Renal cortex interstitium (tissue), 11 donors: Measurements from ENCODE around the gene LTBP1. TPM values are rescaled to one million over a fixed set of nuclear protein-coding genes. Genes with fewer than 3 reads are reported as not detected.
A peak's percentile ranks its signal among the peaks of the same experiment; 100 is the strongest.

ENCODE experiments used
- DNase-seq, 11 donors: peaks; one replicate each; pipeline ENCODE4 v3.0.0-alpha.2; 2013; ENCODE audit warnings: low read depth in 9 of 11, low spot score in 4 of 11; ENCODE audit errors: extremely low read depth in 1 of 11
- polyA plus RNA-seq, 3 donors: library from polyadenylated mRNA; unstranded; fragments of 120-200 nt; gene quantifications; one replicate each; pipeline ENCODE4 v1.2.1, GENCODE V29; 2013; ENCODE audit not compliant: insufficient read length in 3 of 3

LTBP1 gene
- polyA plus RNA-seq, 3 donors: 64.5 to 92.8 (median 82.8) TPM

DNA sequence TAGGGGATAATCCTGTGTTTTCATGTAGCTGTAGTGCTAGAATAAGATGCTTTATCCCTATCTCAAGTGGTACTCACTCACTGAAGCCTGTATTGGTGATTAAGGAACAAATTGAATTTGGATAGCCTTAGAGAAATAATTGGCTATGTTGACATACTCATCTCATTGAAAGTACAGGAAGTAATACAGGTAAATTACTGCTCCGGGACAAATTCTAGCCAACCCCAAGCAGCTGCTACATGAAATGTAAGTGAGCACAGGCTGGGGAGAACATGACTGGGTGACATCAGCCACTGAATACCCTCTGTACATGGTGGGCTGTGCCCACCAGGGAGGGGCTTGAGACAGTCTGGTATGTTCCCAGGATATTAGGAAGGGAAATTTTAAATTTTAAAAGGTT, 341.3 kb downstream of the LTBP1 start:
- DNase-seq: no peak

DNA sequence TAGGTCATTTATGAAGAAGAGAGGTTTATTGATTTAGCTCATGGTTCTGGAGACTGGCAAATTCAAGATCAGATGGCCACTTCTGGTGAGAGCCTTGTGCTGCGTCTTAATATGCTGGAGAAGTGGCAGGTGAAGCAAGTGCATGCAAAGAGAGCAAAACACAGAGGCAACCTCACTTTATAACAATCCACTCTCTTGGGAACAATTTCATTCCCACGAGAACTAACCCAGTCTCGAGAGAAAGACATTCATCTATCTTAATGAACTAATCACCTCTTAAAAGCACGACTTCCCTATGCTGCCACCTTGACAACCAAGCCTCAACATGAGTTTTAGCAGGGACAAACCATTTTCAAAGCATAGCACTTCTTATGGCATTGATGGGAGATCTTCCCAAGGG, 343.2 kb downstream of the LTBP1 start:
- DNase-seq: no peak

DNA sequence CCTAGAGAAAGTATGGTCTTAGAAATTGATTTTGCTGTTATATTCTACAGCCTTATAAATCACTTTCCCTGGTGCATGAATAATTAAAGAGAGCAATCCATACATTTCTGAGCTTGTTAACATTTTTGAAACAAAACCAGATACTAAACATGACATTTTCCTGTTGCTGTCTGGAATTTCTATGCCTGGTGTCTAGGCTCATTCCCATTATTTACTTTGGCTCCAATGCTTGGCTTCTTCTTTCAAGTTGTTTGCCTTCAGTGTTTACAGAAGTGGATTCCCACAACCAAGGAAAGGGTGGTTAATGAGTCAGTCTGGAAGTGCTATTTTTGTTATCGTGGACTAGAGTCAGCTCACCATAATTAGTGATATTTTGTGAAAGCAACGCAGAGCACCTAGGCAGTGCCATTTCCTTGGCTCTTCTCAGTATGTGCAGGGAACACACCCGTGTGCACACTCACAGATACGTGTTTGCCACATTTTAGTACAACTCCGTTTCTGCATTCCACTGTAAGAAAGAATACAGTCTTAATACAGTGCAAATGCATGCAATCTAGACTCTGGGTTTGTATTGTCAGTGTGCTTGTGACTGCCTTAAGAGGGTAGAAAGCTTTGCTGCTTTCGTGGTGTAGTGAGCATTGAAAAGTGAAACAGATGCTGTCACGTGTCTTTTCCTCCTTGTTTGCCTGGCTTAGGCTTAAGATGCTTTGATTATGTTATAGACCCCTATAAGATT, 344.7 kb downstream of the LTBP1 start:
- DNase-seq: peak in 10 of 11 donors; percentile 23 to 71 (median 44)

DNA sequence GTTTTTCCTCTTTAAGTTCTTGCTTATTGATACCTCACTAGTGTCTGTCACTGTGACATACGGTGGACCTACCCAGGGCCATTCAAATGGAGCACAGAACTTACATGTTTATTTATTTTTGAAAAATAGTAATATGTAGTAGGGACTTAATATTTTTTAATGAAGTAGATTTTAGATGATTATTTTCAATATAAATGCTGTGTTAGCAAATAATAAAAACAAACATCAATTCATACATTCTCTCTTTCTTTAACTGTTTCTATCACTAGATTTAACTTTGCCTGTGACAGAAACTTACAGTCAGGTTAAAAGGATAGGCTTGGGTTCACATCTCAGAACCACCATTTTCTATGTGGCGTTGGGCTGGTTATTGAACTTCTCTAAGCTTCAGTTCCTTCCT, 345.3 kb downstream of the LTBP1 start:
- no peak for DNase-seq

DNA sequence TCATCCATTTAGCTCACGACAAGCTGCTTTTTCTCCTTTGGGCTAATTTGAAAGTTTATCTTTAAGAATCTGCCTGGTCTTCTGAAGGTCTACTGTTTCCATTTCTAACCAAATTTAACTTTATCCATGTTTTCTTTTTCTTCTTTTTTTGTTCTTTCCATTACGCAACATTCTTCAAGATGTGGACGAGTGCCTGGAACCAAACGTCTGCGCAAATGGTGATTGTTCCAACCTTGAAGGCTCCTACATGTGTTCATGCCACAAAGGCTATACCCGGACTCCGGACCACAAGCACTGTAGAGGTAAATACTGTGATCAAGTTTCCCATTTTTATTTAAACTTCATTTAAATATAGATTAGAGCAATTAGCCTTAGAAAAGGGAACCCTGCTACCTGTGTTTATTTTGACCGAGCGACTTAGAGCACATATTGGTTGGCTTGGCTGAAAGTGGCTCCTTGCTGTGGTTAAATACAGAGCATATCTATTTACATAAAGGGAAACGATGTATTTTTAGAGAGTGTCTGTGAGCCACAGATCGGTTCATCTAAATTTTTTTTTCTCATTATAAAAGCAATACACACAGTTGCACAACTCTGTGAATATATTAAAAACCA, 346.3 kb downstream of the LTBP1 start:
- no peak for DNase-seq

DNA sequence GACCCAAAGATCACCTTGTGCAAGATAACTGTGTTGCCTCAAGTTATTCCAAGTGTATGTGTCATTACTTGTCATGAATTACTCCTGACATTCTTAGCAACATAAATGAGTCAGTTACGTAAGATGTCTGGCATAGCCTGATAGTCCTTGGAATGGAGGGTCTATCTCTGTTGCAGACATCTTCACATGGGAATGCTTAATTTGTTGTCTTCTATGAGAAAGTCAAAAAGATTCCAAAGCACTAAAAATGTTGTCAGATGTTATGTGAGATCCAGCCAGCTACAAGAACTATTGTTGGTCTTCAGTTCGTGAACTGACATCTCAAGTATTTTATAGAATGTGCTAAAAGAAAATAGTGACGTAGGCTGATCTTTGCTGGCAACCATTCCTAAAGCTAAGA, 351.5 kb downstream of the LTBP1 start:
- no peak for DNase-seq

DNA sequence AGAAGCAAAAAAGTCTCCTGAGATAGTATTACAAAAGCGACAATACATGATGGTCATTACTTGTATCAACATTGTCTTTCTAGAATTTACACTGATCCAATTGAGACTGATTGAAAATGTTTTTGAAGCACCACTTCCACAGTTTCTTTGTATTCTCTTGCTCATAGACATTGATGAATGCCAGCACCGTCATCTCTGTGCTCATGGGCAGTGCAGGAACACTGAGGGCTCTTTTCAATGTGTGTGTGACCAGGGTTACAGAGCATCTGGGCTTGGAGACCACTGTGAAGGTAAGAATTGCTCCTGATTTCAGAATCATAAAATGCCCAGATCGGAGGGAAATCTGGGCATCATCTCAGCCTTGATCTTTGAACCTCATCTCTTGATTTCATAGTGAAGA, 354.6 kb downstream of the LTBP1 start:
- DNase-seq: no peak

DNA sequence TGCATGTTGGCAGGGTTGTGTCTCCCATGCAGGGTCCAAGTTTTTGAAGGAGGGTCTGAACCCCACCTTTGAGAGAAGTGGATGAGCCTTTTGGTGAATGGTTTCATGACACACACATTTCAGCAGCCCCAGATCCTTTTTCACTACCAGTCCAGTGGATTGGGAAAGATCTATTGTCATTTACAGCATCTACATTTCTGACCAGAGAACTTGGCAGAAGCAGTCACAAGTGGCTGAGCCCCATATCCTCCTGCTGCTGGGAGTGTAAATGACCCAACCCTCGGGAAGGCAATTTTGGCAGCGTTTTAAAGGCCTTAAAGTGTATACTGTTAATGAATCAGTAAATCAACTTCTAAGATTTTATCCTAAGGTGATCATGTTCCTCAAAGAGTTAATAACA, 355.6 kb downstream of the LTBP1 start:
- DNase-seq: no peak

DNA sequence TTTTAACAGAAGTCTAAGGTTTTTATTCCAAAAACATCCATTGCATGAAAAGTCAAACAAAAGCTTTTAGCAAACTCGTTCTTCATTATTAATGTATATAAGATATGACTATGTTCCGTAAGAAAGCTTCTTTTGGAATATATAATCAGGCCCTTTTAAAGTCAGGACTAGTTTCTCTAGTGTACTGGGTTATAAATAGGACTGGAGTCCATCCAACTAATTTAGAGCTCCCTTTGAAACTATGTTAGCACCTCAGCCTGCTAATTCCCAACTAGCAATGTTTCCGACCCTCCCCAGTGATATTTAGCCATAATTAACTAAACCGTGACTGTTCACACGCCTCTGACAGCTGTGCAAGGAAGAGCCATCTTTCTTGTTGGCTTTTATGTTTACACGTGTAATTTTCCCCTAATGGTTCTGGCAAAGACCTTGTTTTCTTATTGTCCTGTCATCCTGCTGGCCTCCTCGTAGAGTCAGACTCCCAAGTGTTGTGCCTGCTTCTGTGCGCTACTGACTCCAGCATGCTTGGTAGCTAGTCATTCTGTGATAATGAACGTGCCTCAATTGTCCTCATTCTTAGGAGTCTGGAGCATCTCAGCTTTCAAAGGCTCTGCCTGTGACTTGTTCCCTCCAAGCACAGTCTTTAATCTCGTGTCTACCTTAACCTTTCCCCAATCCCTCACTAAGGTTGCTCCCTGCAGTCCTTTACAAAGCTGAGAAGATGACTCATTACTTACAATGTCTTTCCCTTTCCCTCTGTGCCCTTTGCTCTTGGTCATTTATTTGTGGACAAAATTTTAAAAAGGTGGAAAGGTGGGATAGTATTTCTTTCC, 357.5 kb downstream of the LTBP1 start:
- no peak for DNase-seq

DNA sequence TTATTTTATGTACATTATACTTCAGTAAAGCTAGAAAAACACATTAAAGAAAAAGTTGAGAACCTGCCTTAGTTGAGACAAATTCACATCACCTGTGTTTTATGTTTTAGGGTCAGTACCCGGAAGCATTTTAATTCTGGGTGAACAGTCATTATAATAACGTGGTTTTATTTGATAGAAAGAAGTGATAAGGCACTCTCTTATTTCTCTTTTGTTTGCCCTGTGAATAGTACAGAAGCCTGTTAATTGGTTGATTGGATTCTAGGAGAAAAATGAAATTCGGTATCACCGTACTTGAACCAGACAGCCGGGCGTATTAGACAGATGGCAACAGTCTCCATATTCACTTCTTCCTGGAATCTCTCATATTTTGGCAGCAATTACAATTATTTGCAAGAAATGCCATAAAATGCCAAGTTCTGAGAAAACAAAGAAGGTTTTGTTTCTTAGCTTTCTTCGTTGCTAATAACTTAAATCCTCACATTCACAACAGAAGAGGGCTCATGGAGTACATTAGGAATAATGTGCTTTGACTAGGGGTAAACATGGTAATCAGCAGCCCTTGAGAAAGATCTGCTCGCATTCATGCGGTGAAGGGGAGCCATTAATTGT, 361.0 kb downstream of the LTBP1 start:
- no peak for DNase-seq

DNA sequence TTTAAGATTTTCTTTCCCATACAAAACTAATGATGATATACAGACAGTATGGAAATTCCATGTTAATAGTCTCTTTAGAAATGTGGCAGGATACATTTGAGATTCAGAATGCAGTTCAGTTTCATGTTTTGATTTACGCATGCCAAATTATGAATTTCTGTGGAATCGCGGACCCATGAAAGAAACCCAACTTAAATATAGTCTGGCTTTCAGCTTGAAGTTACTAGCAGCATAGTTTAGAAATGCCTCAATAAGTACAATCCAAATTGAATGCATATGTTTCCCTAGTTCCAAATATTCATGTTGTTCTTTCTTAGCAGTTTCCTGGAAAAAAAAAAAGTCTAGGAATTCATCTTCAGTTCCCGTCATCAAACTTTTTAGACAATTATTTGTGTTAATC, 365.6 kb downstream of the LTBP1 start:
- no peak for DNase-seq

DNA sequence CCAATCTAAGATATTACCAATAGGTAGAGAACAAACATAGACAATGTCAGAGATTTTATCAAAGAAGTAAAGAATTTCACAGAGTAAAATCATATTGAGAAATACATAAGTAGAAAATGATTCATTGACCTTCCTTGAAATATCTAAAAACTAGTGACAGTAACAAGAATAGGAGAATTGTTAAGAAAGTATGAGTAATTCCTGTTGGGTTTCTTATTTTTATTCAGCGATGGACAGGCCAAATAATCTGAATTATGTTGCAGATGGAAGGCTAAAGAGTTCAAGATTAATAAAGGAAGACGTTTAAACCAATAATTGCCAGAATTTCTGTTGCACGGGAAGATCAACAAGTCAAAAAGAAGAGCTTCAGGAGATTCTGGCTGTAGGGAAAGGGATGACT, 366.3 kb downstream of the LTBP1 start:
- no peak for DNase-seq

DNA sequence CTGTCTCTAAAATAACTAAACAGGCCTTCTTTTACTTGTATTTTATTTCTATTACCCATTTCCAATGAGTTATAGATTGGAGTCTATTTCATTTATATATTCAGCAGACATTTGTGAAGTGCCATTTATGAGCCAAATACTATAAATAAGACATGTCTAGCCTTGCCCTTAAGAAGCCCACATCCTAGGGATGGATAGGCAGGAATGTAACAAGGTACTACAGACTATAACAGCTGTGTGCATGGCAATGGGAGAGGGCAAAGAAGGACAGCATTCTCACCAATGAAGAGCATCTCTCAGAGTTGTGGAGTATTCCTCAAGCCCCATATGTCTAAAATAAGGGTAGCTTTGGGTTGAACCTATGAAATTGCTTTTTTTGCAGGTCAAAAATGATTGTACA, 367.8 kb downstream of the LTBP1 start:
- DNase-seq: no peak

DNA sequence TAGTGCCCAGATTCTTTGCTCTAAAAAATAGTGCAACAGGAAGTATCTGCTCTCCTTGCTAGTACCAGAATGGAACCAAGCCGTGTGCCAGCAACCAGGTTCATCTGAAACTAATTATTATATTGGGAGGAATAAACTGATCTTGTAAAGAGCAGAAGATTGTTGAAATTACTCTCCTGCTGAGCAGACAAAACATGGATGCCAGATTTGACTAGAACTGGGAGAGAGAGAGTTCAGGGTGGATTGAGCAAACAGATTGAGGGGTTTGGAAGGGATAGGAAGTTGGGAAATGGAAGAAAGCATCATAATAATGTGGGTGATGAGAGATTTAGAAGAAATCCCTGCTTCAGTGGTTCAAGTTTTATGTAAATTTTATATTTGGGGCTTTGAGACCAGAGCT, 369.6 kb downstream of the LTBP1 start:
- DNase-seq: no peak

DNA sequence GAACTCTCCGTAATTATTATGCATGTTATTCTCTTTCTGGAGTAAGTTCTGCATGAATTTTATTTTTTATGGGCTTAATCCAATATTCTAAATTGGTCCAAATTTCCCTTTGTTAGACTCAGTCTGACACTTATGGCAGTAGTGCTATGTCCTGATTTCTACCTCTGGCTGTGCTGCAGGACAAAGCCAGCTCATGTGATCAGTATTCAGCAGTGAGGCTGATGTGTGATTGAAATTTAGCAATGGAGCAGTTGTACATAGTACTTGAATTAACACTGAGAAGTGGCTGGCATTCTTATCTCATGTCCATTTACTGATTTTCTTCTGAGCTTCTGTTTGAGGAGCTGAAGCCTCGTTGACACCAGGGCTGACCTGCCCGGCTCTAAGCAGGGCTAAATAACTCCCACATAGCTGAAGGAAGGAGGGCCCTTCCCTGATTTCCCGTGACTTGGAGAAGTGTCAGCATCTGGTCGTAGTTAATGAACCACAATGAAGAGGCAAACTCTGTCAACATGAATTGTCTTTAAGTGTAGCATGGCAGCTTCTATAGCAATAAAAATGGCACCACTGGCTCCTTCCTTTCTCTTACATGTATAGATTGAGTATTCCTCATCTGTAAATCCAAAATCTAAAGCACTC, 370.7 kb downstream of the LTBP1 start:
- DNase-seq: no peak

DNA sequence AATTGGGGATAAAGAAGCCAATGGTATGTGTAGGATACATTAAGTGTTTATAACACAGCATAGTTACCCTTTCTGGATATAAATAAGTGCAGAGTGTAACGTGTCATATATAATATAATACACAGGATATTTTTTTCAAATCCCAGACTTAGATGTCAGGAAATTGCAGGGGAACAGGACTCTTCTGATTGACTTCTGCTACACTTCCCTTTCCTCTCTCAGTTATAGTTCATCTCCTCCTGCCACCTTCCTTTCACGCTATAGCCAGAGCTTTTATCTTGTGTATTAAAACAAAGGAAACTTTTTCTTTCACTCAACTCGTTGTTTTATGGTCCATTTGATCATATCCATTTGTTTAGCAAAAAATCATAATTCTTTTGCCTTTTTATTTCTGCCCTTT, 371.7 kb downstream of the LTBP1 start:
- DNase-seq: no peak

DNA sequence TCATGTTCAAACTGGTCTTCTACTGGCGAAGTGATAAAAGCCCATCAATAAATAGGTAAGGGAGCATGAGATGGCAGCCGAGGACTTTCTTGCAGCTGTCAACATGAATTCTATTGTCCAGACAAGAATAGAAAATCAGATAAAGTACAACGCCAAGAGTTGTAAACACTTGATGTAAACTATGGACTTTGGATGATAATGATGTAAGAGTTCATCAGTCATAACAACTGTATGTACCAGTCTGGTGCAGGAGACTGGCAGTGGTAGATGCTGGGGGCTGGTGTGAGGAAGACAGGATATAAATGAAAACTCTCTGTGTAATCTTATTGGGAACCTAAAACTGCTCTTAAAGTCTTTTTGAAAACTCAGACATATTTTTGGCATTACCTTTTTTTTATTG, 373.8 kb downstream of the LTBP1 start:
- no peak for DNase-seq

DNA sequence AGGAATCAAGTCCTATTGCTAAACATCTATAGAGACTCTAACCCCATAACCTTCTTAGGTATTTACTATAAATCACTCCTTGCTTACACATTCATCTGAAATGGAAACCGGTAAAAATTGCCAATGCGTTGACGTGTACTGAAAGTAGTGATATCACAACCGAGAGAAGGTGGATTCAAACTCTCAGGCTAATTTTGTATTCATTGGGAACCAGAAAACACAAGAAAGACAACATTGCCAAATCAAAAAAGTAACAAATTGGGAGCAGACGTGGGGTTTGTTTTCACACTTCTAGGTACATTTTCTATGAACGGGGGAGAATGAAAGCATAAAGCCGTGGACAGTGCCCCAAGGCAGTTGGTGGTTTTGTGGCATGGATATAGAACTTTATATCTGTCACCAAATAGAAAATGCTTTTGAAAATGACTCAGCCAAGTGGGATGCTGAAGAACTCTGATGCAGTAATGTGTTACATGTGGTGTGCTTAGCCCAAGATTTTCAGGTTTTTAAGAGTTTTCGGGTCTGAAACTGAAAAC, 374.6 kb downstream of the LTBP1 start:
- no peak for DNase-seq

DNA sequence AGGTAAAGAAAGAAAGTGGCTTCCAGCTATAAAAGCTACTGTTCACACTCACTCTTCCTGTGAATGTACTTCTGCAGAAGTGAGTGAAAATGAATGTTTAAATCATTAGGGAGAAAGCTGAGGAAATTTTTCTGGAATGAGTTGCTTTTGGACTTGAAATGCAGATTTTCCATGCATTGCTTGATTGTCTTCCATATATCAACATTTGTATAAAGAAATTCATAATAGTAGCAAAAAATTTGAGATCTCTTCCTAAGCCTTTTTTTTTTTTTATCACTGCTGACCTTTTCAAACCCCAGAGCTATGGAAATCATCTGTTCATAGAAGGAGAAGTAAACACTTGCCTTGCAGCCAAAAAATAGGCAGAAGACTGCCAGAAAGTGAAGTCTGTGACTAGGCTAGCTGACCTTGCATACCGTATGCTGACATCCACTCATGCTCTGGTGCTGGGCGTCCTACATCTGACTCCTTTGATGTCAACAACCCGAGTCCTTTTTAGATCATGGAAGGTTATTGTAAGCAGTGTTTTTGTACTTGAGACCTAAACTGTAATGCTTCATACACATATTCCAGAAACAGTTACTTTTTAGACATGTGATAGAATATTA, 375.2 kb downstream of the LTBP1 start:
- peak in 5 of 11 donors; percentile 10 to 22 (median 15) for DNase-seq
